ENCODE results near the gene LHX4.

LHX4 gene

GRCh38 chr1:180299479-180300221 is 69.6 kb downstream of the LHX4 start:
- no peak for DNase-seq (ENCODE audit: low read depth in 2 of 2)

- no peak for DNase-seq (ENCODE audit: low read depth in 2 of 2)
Observed at GRCh38 chr1:180301135-180301742, 71.2 kb downstream of the LHX4 start.

DNA sequence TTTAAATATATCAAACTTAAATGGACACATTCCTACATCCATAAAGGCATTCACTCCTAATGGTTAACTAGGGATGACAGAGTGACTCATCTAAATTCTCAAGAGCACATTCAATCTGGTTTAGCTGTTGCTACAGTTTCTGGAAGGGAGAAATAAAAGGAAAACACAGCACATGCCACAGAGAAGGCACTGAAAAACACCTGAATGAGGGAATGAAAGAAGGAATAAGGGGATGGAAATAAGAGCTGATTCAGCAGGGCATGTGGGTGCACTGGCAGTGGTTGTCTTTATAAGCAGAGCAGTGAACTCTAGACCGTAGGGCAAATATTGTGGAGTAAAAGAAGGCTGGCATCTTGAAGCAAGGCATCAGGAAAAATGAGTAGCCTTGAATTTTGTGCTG is 79.3 kb downstream of the LHX4 start:
- DNase-seq (ENCODE audit: low read depth in 2 of 2): no peak

DNA sequence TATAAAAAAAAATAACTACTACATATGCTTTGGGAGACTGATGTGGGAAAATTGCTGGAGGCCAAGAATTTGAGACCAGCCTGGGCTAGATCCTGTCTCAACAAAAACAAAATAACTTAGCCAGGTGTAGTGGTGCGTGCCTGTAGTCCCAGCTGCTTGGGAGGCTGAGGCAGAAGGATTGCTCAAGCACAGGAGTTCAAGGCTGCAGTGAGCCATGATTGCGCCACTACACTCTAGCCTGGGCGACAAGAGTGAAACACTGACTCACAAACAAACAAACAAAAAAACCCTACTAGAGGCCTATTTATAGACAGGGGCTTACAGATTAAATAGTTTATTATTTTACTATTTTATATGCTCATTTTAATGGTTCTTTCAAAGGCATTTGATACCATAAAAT is 80.0 kb downstream of the LHX4 start:
- DNase-seq (ENCODE audit: low read depth in 2 of 2): no peak

DNA sequence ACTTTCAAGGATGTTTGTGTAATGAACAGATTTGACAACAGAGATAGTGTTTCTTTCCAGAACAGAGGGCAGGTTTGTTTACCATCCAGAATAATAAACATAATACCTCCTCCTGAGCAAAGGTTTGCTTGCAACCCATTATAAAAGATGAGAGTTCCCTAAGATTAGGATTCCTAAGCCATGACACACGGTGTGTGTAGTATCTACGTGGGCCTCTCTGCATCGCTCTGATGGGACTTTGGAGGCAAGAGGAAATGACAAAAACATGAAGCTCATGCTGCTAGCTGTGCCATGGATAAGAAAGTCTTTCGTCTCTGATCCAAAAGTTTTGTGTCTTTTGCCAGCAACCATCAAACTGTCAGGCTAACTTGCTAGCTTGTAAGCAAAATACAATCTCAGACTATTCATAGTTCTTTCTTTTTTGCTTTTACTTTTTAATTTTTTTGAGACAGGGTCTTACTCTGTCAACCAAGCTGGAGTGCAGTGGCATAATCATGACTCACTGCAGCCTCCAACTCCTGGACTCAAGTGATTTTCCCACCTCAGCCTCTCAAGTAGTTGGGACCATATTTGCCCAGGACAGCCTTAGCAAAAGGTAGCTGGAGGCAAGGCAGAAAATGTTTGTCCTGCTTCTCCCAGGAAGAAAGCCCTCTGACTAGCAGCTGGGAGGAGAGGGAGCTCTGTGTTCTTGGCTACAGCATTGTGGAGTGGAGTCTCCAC is 81.1 kb downstream of the LHX4 start:
- DNase-seq (ENCODE audit: low read depth in 2 of 2): no peak

DNA sequence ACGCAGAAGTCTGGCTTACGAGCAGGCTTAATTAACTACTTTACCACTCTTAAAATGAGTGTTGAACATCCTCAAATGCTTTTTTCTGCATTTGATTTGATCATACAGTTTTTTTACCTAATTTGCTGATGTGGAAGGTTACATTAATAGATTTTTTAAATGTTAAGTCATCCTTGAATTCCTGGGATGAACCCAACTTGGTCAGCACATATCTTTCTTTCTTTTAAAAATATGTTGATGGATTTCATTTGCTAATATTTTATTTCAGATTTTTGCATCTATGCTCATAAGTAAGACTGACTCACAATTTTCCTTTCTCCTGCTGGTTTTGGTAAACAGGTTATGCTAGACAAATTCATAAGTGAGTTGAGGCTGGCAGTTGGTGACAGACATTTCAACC is 82.9 kb downstream of the LHX4 start:
- no peak for DNase-seq (ENCODE audit: low read depth in 2 of 2)

DNA sequence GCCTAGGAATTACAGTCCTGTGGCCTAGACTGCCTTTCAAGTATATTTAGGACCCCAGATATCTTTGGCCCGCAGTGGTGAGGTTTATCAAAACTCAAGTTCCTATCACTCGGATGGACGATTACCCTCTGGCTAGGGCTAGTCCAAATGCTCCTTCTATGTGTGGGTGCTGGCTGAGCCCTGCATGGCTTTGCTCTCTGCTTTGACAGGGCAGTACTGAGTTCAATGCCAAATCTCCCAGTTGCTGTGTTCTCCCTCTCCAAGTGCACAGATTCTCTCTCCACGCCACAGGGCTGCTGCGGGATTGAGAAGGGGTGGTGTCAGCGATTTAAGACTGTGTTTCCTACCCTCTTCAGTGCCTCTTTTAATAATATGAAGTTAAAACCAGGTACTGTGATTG is 97.0 kb downstream of the LHX4 start:
- no peak for DNase-seq (ENCODE audit: low read depth in 2 of 2)

Measured in stimulated activated CD4-positive, alpha-beta T cell treated with anti-CD3 and anti-CD28 coated beads, Interleukin-4, amount 100 ng/mL, for 48 hours (primary cell).